Retina (tissue), 1 donor: ENCODE data around the gene BRI3BP.
"Not testable (repeated sequence)": the region's sequence is repeated elsewhere in the genome, so short reads cannot be mapped to it uniquely, and the experiment has no call there.

Experiments
- DNase-seq: peaks from one replicate; pipeline ENCODE4 v3.0.0-alpha.2; 2016

Gene BRI3BP

GRCh38 chr12:125024949-125025563, 31.6 kb downstream of the BRI3BP start:
- DNase-seq: no peak

- DNase-seq: no peak
Observed at GRCh38 chr12:125025606-125026235, 32.3 kb downstream of the BRI3BP start.

GRCh38 chr12:125028106-125028505, 34.7 kb downstream of the BRI3BP start:
- no peak for DNase-seq

GRCh38 chr12:125029761-125030358, 36.4 kb downstream of the BRI3BP start:
- peak; percentile 53 for DNase-seq

- not testable (repeated sequence) for DNase-seq
Observed at GRCh38 chr12:125031471-125031870, 38.0 kb downstream of the BRI3BP start.

GRCh38 chr12:125032466-125033152, 39.2 kb downstream of the BRI3BP start:
- no peak for DNase-seq

GRCh38 chr12:125033288-125033687, 39.8 kb downstream of the BRI3BP start:
- no peak for DNase-seq

GRCh38 chr12:125038976-125039625, 45.7 kb downstream of the BRI3BP start:
- no peak for DNase-seq

GRCh38 chr12:125049093-125049458, 55.6 kb downstream of the BRI3BP start:
- no peak for DNase-seq

- DNase-seq: no peak
Observed at GRCh38 chr12:125050446-125050845, 57.0 kb downstream of the BRI3BP start.

GRCh38 chr12:125050868-125051267, 57.4 kb downstream of the BRI3BP start:
- no peak for DNase-seq

- DNase-seq: no peak
Observed at GRCh38 chr12:125053821-125054220, 60.4 kb downstream of the BRI3BP start.

GRCh38 chr12:125055591-125055990, 62.1 kb downstream of the BRI3BP start:
- DNase-seq: no peak

GRCh38 chr12:125056306-125056705, 62.9 kb downstream of the BRI3BP start:
- no peak for DNase-seq

- no peak for DNase-seq
Observed at GRCh38 chr12:125057708-125058107, 64.3 kb downstream of the BRI3BP start.

- no peak for DNase-seq
Observed at GRCh38 chr12:125061229-125061628, 67.8 kb downstream of the BRI3BP start.

GRCh38 chr12:125063522-125063921, 70.1 kb downstream of the BRI3BP start:
- not testable (repeated sequence) for DNase-seq

GRCh38 chr12:125064492-125064891, 71.0 kb downstream of the BRI3BP start:
- no peak for DNase-seq

GRCh38 chr12:125065021-125065918, 71.8 kb downstream of the BRI3BP start, which contains the start of gene AACS:
TSS of gene AACS (plus strand) at chr12:125065435. CDS start at chr12:125065585, 150 bp downstream.
- peak; percentile 88 for DNase-seq

- DNase-seq: no peak
Observed at GRCh38 chr12:125065919-125066570, 72.6 kb downstream of the BRI3BP start.

- DNase-seq: no peak
Observed at GRCh38 chr12:125068391-125068790, 74.9 kb downstream of the BRI3BP start.

- no peak for DNase-seq
Observed at GRCh38 chr12:125069616-125070015, 76.2 kb downstream of the BRI3BP start.
